ENCODE data around the gene RAB10. TPM values are rescaled to one million over a fixed set of nuclear protein-coding genes. Genes with fewer than 3 reads are reported as not detected.
A peak's percentile ranks its signal among the peaks of the same experiment; 100 is the strongest.

Gene RAB10
- total RNA-seq, 3 donors from 2014 or later (not counting 1 experiment from before 2014, with no cell fraction given): 35.8 to 44.2 (median 39.5) TPM

DNA sequence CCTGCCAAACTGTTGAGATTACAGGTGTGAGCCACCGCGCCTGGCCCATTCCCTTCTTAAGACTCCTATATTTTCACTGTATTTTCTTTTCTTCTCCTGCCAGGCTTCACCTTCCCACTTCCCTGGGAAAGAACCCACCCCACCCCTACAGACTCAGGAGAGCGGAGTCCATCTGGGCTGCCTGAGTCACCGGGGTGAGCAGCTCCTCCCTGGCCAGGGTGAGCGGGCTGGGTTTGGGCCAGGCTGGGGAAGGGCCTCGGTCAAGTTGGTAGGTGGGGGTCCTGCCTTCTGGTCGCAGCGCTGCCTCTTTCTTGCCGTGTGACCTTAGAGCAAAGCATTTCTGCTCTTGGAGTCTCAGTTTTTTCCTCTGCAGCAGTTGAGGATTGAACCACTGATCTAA, 136.9 kb downstream of the RAB10 start:
- intact Hi-C loops (cut with micrococcal nuclease): loop anchor here (5.0 kb wide), 1 partner anchor 162 kb away; no protein-coding TSS in a partner anchor
- H3K4me3 ChIP-seq (ENCODE audit: low read length): no peak overlapping the region
- H3K36me3 Mint-ChIP-seq: no peaks in the 10 kb centered on the region
- peaks cover 22% of the 10 kb centered on the region for H3K27me3 ChIP-seq (ENCODE audit: control insufficient read depth, insufficient read depth, low read length)
- 91% methylated on average over 9 of the region's 9 CpGs for WGBS (ENCODE audit: insufficient coverage)
- peak overlapping the region; percentile 94 for H3K4me3 Mint-ChIP-seq
- DNase-seq (no peak), ATAC-seq (no peak)
- H3K4me1 ChIP-seq (ENCODE audit: control insufficient read depth, insufficient read depth, low read length): peaks cover 22% of the 10 kb centered on the region
- H3K9me3 ChIP-seq (ENCODE audit: control insufficient read depth, insufficient read depth, low read length): no peaks in the 10 kb centered on the region
- H3K9me3 Mint-ChIP-seq: no peaks in the 10 kb centered on the region
- no peak overlapping the region for H3K27ac ChIP-seq (ENCODE audit: low read length)
- peaks cover 17 to 24% of the 10 kb centered on the region in 2 donors for H3K4me1 Mint-ChIP-seq
- H3K27ac Mint-ChIP-seq: no peak overlapping the region
- H3K36me3 ChIP-seq (ENCODE audit: control insufficient read depth, insufficient read depth, low read length): no peaks in the 10 kb centered on the region
- TF ChIP-seq, protein P1, sequence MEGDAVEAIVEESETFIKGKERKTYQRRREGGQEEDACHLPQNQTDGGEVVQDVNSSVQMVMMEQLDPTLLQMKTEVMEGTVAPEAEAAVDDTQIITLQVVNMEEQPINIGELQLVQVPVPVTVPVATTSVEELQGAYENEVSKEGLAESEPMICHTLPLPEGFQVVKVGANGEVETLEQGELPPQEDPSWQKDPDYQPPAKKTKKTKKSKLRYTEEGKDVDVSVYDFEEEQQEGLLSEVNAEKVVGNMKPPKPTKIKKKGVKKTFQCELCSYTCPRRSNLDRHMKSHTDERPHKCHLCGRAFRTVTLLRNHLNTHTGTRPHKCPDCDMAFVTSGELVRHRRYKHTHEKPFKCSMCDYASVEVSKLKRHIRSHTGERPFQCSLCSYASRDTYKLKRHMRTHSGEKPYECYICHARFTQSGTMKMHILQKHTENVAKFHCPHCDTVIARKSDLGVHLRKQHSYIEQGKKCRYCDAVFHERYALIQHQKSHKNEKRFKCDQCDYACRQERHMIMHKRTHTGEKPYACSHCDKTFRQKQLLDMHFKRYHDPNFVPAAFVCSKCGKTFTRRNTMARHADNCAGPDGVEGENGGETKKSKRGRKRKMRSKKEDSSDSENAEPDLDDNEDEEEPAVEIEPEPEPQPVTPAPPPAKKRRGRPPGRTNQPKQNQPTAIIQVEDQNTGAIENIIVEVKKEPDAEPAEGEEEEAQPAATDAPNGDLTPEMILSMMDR (IDR thresholded peaks at IDR 0.05): no peak
- peaks cover 33 to 39% of the 10 kb centered on the region in 2 donors for H3K27me3 Mint-ChIP-seq (ENCODE audit: low read depth in 2 of 2)

DNA sequence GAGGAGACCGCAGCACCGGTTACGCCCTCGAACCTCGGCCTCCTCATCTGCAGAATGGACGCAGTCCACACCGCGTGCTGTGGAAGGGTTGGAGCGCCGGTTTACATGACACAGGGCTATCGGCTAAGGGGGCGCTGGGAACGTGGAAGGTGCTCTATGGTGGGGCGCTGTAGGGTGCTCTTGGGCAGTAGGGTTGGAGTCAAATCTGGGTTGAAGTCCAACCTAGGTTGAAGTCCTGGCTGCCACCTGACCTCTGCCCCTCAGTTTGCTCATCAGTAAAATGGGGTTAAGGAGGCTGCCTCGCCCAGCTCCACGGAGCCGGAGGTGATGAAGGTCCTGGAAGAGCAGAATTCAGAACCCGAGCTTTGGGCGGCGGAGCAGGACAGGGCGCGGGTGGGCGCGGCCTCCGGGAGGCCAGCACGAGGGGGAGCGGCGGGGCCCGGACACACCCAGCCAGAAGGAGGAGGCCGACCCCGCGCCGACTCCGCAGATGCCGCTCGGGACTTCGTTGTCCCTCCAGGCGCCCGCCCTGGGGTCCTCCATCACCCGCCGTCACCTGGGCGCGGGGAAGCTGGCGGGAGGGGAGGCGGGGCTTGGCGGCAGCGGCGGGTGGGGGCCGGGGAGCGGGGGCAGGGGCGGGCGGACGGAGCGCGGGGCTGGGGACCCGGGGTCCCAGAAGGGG, 138.4 kb downstream of the RAB10 start:
- Histone ChIP-seq H3K4me3 (ENCODE audit: low read length) (no peak overlapping the region), H3K27me3 (ENCODE audit: control insufficient read depth, insufficient read depth, low read length) (peaks cover 22% of the 10 kb centered on the region), H3K27ac (ENCODE audit: low read length) (no peak overlapping the region), H3K9me3 (ENCODE audit: control insufficient read depth, insufficient read depth, low read length) (no peaks in the 10 kb centered on the region), H3K36me3 (ENCODE audit: control insufficient read depth, insufficient read depth, low read length) (no peaks in the 10 kb centered on the region), H3K4me1 (ENCODE audit: control insufficient read depth, insufficient read depth, low read length) (peaks cover 22% of the 10 kb centered on the region)
- no peak for ATAC-seq
- peaks cover 40 to 48% of the 10 kb centered on the region in 2 donors for H3K27me3 Mint-ChIP-seq (ENCODE audit: low read depth in 2 of 2)
- peak overlapping the region in 1 of 2 donors; percentile 47 for H3K27ac Mint-ChIP-seq
- intact Hi-C loops (cut with micrococcal nuclease): loop anchor here (5.0 kb wide), 1 partner anchor 160 kb away; no protein-coding TSS in a partner anchor
- 16% methylated on average over 56 of the region's 56 CpGs for WGBS (ENCODE audit: insufficient coverage)
- peak overlapping the region; percentile 94 for H3K4me3 Mint-ChIP-seq
- peaks cover 17 to 24% of the 10 kb centered on the region in 2 donors for H3K4me1 Mint-ChIP-seq
- TF ChIP-seq, protein P1 (IDR thresholded peaks at IDR 0.05): no peak
- no peak for DNase-seq
- no peaks in the 10 kb centered on the region for H3K36me3 Mint-ChIP-seq
- H3K9me3 Mint-ChIP-seq: no peaks in the 10 kb centered on the region

DNA sequence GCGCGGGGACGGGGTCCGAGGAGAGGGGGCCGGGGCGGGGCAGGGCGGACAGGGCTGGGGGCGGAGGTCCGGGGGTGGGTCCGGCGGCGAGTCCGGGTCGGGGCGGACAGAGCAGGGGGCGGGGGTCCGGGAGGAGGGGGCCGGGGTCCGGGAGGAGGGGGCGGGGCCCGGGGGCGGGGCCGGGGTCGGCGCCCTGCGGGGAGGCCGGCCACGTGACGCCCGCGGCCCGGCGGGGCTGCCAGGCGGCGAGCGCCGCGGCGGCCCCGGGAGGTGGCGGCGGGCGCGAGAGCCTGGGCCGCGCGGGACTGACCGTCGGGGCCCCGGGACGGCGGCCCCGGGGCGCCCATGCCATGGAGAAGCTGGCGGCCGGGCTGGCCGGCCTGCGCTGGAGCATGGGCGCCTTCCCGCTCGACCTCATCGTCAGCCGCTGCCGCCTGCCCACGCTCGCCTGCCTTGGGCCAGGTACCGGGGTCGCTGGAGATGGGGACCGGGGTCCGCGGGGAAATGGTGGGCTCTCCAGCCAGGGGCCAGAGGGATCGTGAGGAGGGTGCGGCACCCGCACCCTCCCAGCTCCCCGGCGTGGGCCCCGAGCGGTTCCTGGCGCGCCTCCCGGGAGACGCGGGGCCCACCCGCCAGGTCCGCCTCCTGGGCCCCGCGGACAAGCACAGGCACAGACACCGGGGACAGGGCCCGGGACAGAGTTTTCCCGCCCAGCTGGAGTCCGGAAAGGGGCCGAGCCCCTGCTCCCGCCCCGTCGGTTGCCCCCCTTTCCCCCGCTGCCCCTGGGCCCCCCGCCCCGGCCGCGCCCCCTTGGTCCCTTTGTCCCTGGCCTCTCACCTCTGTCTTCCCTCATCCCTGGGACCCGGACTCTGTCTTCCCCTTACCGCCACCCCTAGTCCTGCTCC, 139.2 kb downstream of the RAB10 start, which contains the start of gene GAREM2:
TSS of gene GAREM2 (plus strand) at position 218 of the 905 bp plus-strand sequence. CDS start at position 351, 133 bp downstream.
- Mint-ChIP-seq H3K27me3 (ENCODE audit: low read depth in 2 of 2) (peaks cover 40 to 48% of the 10 kb centered on the region in 2 donors), H3K4me3 (peak within 1 kb of the TSS; percentile 94), H3K36me3 (no peaks in the 10 kb centered on the region), H3K27ac (peak within 1 kb of the TSS in 1 of 2 donors; percentile 47), H3K4me1 (peaks cover 17 to 24% of the 10 kb centered on the region in 2 donors), H3K9me3 (no peaks in the 10 kb centered on the region)
- ATAC-seq (peak in 2 of 3 donors; percentile 12 to 27), DNase-seq (no peak)
- peaks cover 22% of the 10 kb centered on the region for H3K4me1 ChIP-seq (ENCODE audit: control insufficient read depth, insufficient read depth, low read length)
- no peaks in the 10 kb centered on the region for H3K9me3 ChIP-seq (ENCODE audit: control insufficient read depth, insufficient read depth, low read length)
- intact Hi-C loops (cut with micrococcal nuclease): loop anchor here (5.0 kb wide), 1 partner anchor 159 kb away; no protein-coding TSS in a partner anchor
- H3K27me3 ChIP-seq (ENCODE audit: control insufficient read depth, insufficient read depth, low read length): peaks cover 22% of the 10 kb centered on the region
- no peaks in the 10 kb centered on the region for H3K36me3 ChIP-seq (ENCODE audit: control insufficient read depth, insufficient read depth, low read length)
- TF ChIP-seq, protein P1 (IDR thresholded peaks at IDR 0.05): no peak
- no peak within 1 kb of the TSS for H3K4me3 ChIP-seq (ENCODE audit: low read length)
- 1% methylated on average over 82 of the region's 102 CpGs for WGBS (ENCODE audit: insufficient coverage)
- no peak within 1 kb of the TSS for H3K27ac ChIP-seq (ENCODE audit: low read length)

Data from natural killer cell (primary cell).